Ishikawa (cell line): ENCODE results near the gene NUCKS1.

ENCODE experiments used
- EGR1 ChIP-seq: IDR thresholded peaks from 2 replicates; pipeline ENCODE4 v1.6.1; 2012
- EP300 ChIP-seq: IDR thresholded peaks from 2 replicates; pipeline ENCODE4 v1.6.1; 2012; ENCODE audit warnings: borderline replicate concordance
- FOXM1 ChIP-seq: IDR thresholded peaks from 2 replicates; pipeline ENCODE4 v1.6.1; 2012; ENCODE audit warnings: low read depth, borderline replicate concordance
- NFIC ChIP-seq: IDR thresholded peaks from 2 replicates; pipeline ENCODE4 v1.6.1; 2012
- TAF1 ChIP-seq: IDR thresholded peaks from 2 replicates; pipeline ENCODE4 v1.6.1; 2012; ENCODE audit warnings: low read depth, mild to moderate bottlenecking
- TEAD4 ChIP-seq: IDR thresholded peaks from 2 replicates; pipeline ENCODE4 v1.6.1; 2012
- TF ChIP-seq, protein P1 (sequence below): IDR thresholded peaks from 2 replicates; pipeline ENCODE4 v1.6.1; 2012; ENCODE audit warnings: low read depth, mild to moderate bottlenecking
- TF ChIP-seq, protein P2 (sequence below): IDR thresholded peaks from 2 replicates; pipeline ENCODE4 v1.6.1; 2012
- TF ChIP-seq, protein P3 (sequence below): IDR thresholded peaks from 2 replicates; pipeline ENCODE4 v1.6.1; 2012

DNA sequence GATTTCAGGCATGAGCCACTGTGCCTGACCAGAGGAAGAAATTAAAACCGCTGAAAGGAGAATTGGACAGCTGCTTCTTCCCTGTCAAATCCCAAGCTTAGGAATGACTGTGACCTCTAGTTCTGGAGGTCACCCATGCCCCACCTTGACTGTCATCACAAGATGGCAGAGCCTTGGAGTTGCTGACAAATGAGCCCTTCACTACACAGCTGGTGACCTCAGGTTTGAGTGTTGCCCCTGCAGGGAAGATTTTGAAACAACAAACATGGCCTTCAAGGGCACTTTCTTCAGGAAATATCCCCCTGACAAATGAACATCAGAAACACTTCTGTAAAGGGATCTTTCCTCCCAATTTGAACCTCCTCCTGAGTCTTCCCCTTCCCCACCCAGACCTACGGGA is 62.7 kb downstream of the NUCKS1 start:
- TF ChIP-seq TAF1 (no peak), EGR1 (no peak), TEAD4 (no peak), NFIC (no peak), FOXM1 (no peak), EP300 (no peak)
- TF ChIP-seq, protein P1, sequence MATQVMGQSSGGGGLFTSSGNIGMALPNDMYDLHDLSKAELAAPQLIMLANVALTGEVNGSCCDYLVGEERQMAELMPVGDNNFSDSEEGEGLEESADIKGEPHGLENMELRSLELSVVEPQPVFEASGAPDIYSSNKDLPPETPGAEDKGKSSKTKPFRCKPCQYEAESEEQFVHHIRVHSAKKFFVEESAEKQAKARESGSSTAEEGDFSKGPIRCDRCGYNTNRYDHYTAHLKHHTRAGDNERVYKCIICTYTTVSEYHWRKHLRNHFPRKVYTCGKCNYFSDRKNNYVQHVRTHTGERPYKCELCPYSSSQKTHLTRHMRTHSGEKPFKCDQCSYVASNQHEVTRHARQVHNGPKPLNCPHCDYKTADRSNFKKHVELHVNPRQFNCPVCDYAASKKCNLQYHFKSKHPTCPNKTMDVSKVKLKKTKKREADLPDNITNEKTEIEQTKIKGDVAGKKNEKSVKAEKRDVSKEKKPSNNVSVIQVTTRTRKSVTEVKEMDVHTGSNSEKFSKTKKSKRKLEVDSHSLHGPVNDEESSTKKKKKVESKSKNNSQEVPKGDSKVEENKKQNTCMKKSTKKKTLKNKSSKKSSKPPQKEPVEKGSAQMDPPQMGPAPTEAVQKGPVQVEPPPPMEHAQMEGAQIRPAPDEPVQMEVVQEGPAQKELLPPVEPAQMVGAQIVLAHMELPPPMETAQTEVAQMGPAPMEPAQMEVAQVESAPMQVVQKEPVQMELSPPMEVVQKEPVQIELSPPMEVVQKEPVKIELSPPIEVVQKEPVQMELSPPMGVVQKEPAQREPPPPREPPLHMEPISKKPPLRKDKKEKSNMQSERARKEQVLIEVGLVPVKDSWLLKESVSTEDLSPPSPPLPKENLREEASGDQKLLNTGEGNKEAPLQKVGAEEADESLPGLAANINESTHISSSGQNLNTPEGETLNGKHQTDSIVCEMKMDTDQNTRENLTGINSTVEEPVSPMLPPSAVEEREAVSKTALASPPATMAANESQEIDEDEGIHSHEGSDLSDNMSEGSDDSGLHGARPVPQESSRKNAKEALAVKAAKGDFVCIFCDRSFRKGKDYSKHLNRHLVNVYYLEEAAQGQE = no peak
- TF ChIP-seq, protein P2, sequence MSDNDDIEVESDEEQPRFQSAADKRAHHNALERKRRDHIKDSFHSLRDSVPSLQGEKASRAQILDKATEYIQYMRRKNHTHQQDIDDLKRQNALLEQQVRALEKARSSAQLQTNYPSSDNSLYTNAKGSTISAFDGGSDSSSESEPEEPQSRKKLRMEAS = no peak
- TF ChIP-seq, protein P3, sequence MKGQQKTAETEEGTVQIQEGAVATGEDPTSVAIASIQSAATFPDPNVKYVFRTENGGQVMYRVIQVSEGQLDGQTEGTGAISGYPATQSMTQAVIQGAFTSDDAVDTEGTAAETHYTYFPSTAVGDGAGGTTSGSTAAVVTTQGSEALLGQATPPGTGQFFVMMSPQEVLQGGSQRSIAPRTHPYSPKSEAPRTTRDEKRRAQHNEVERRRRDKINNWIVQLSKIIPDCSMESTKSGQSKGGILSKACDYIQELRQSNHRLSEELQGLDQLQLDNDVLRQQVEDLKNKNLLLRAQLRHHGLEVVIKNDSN = no peak
